NCI-H82 treated with DMSO at 0.1 percent for 48 hours (cell line): ENCODE data around the gene CASP1.
"Not testable (repeated sequence)": the region's sequence is repeated elsewhere in the genome, so short reads cannot be mapped to it uniquely, and the experiment has no call there.

Experiments
- DNase-seq: peaks from one replicate; lab custom pipeline; 2025; ENCODE audit not compliant: unreplicated experiment; lab: John Stamatoyannopoulos, UW

CASP1 gene

GRCh38 chr11:105046898-105047579 lies 12.1 kb upstream of the CASP1 start:
- no peak for DNase-seq

GRCh38 chr11:105045676-105046296 lies 10.8 kb upstream of the CASP1 start:
- DNase-seq, result no peak

- not testable (repeated sequence) for DNase-seq
Measured at GRCh38 chr11:105044557-105045524, 9.9 kb upstream of the CASP1 start, which contains the start of gene CARD16. Gene CARD16 (minus strand): TSS chr11:105045335. CDS start chr11:105045297, 38 bp downstream.

DNA sequence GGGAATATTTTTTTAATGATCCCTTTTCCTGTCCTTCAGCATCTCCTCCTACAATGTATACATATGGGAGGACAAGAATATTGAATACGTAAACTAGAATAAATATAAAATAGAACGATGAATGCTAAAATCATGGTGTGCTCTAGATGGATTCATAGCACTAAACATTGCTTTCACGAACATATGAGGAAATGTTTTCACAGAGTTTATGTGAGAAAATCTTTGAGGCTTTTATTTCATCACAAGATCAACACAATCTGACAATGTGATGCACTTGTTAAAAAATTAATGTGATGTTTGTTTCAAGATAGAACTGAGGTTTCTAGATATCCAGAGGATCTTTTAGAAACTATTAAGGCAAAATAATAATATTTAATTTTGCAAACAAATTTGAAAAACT lies 7.2 kb upstream of the CASP1 start:
- no peak for DNase-seq

GRCh38 chr11:105040703-105041102 lies 5.8 kb upstream of the CASP1 start:
- no peak for DNase-seq

DNA sequence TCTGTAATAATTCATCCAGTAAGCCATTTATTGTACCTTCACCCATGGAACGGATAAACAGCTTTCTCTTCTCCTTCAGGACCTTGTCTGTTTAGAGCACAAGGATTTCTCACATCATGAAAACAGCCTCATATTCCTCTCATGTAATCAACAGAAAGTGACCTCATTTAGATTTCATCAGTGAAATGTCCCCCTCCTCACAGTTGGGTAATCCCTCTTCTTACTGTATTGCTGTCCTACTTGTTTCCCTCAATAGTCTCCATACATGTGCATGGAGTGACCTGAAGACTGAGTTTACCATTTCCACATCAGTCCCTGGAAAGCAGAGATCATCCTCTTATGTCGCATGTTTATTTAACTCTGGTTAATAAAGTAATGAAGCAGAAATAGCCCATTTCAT lies 556 bp downstream of the CASP1 start:
- DNase-seq, result not testable (repeated sequence)

DNA sequence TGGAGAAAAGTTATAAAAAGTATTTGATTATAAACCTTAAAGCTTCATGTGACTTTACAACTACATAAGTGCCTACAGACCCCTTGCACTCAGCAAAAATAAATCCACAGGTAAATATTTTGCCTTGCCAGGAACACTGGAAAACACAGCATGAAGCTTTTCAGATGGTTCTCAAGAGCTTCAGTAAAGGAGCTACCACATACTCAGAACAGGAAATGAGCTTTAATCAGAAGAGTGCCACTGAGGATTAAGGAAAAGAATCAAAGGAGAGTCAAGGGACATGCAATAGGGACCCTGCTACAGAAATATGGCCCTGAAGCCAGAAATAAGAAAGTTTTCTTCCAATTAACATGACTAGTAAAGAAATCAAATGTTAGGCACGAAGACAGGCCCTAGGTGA lies 1.2 kb downstream of the CASP1 start:
- no peak for DNase-seq

DNA sequence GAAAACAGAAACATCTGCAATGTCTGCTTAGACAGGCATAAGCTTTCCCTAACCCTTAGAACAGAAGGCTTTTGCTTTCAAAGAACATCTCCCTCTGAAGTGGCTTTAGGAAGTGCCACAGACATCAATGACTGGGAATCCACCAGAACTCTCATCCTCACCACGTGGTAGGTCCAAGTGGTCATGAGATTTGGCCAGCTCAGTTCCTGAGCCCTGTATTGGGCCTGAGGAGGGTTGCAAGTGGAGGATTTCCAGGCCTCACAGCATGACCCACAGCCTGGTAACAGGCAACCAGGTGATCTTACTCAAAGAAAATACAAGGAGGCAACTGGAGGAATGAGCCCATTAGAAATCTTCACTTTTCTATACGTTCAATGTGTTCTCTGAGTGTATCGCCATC lies 1.6 kb downstream of the CASP1 start:
- DNase-seq, result no peak

DNA sequence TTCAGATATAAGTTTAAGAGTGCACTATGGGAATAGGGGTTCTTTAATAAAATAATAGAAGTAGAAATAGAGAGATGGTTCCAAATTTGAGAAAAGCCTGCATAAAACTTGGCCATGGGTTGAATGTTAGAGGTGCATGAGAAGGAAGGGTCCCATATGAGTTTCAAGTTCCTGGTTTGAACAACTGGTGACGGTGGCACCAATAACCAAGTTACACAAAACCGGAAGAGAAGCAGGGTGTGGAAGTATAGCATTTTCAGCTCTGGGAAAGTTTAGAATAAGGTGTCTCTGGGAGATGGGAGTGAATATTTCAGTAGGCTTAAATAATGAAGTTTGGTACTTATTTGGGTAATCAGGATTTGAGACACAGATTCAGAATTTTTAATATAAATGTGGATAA lies 2.4 kb downstream of the CASP1 start:
- no peak for DNase-seq

GRCh38 chr11:105027678-105028077 lies 7.3 kb downstream of the CASP1 start:
- no peak for DNase-seq

DNA sequence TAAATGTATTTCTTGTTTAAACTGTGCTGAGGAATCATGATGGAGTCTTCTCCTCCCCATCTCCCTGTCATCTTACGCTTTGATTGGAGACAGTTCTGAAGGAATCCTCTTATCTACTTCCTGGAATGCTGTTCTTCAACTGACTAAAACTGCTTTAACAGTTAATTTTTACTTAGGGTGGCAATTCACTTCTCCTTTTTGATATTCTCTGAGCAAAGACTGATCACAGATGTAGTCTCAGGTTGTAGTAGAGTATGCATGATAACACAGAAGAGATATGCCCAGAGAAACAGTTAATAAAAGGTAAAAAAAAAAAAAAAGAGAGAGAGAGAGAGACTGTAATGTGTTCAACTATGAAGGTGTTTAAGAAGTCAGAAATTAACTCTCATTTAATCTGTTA lies 10.6 kb downstream of the CASP1 start:
- no peak for DNase-seq

DNA sequence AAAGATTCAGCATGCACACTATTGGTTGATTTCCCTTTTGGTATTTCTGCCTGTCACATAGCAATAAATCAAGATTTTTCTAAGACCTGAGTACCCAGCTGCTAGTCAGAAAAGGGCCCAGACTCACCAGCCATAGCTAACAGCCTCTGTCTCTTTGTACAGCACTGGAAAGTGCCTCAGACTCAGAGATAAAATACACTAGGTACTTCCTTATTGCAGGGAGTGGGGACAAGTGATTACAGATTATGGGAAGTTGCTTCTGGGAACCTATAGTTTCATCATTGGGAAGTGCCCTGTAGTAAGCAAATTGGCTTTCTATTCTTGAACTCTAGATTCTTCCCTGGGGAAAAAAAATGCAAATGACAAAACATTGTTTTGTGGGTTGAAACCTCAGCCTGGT lies 11.9 kb downstream of the CASP1 start, which contains the start of gene CASP5:
CASP5 (minus strand) TSS at position 166 of the 400 bp plus-strand sequence; CDS start at position 134, 32 bp downstream.
- no peak for DNase-seq

DNA sequence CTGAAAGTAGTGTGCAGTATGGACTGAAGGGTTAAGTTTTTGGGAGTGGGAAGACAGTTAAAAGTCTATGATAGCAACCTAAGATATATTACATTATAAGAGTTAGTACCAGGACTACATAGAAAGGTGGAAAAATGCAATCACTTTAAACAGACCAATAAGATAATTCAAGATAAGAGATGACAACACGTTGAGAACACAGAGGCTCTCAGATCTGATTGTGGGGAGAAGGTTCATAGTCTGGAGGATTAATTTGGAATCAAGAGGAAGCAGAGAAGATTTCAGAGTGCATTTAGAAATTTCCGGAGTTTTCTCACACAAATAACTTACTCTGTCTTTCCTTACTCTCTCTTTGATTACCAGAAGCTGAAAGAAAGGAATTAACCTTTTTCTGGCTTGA lies 12.4 kb downstream of the CASP1 start:
- no peak for DNase-seq

GRCh38 chr11:105007463-105007862 lies 27.5 kb downstream of the CASP1 start:
- no peak for DNase-seq

- DNase-seq, result no peak
Measured at GRCh38 chr11:105005451-105005845, 29.5 kb downstream of the CASP1 start.

- DNase-seq, result no peak
Measured at GRCh38 chr11:105004021-105004420, 30.9 kb downstream of the CASP1 start.

DNA sequence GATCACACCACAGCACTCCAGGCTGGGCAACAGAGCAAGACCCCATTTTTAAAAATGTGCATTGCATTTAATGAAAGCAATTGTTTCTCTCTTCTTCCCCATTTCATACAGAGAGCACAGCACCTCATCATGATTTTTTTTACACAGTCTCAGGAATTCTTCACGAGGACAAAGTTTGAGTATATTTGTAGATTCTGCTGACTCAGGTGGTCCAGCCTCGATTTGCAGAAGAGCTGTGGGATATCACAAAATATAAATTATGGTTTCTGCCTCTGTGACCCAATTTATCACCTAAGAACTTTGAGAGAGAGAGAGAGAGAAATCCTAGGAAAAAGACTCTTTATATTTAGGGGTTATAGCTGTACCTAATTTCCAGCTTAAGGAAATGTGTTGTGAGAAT lies 31.8 kb downstream of the CASP1 start:
- no peak for DNase-seq

DNA sequence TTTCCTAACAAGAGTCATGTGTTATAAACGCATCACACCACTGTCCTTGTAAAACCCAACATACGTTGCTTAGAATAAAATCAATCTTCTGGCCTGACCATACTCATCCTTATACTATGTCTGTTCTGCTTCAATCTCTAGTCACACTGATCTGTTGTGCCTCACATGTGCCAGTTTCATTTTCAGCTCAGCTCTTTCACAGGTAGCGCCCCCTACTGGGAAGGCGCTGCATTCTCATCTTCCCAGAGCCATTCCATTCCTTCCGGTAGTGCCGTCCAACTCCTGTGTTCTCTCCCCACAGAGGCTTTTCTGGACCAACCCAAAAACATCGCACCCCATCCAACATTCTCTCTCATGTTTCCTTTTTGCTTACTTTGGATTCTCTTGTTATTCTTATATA lies 34.1 kb downstream of the CASP1 start:
- no peak for DNase-seq

DNA sequence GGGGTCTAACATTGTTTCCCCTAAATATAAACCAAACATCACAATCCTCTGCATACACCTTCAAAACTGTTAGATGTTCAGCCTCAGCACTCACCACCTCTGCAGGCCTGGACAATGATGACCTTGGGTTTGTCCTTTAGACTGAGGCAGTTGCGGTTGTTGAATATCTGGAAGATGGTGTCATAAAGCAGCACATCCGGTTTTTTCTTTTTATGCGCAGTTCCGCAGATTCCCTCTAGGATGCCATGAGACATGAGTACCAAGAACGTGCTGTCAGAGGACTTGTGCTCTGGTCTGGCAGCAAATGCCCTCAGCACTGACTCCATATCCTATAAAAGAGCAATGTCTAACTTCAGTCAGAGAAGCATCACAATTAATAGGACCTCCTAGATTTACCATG lies 34.8 kb downstream of the CASP1 start:
- DNase-seq, result no peak

DNA sequence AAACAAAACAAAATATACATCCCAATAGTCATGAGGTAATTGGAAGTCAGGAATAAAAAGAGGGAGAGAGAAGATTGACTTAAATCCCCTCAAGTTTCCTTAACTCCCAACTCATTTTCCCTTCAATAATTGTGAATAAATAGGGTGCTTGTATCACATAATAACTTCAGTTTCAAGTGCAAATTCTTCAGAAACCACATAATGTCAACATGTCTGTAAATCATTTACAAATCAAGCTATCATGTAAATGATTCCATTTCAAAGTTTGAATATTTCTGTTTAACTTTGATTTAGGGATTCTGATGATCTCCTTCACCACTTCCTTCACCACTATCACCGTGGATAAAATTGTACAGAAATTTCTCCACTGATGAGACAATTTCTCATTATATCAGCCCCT lies 35.2 kb downstream of the CASP1 start:
- no peak for DNase-seq

DNA sequence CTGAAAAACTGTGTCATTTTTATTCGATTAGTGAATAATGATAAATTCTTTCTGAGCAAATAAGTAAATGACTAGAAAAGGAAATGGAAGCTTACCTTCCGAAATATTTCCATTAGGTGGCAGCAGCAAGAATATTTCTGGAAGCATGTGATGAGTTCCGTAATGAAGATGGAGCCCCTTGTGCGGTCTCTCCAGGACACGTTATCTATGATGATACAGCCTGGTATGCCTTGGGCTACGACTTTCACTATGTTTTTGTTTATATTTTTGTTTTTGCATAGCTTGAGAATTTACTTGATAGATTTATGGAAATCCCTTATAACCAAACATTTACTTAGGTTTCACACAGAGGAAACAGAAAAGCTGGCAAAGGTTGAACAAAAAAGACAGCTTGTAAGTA lies 37.7 kb downstream of the CASP1 start:
- no peak for DNase-seq

- DNase-seq, result no peak
Measured at GRCh38 chr11:104995001-104995408, 39.9 kb downstream of the CASP1 start.
